ACHN (cell line): ENCODE data around the gene VAMP3.
"Not testable (repeated sequence)": the region's sequence is repeated elsewhere in the genome, so short reads cannot be mapped to it uniquely, and the experiment has no call there.

Source experiments
- DNase-seq: peaks from one replicate; pipeline ENCODE4 v3.0.0-alpha.2; 2015
- in situ Hi-C: cut with HindIII; loops from 2 replicates; pipeline ENCODE4 v1.10.0; 2017; ENCODE audit warnings: low sequenced_read_pairs, low pct_ligation_motif_present, low pct_unique_long_range_greater_than_20kb

VAMP3 gene

GRCh38 chr1:7760245-7760644 is 10.9 kb upstream of the VAMP3 start:
- no peak for DNase-seq
- in situ Hi-C loops: no loop called here

GRCh38 chr1:7761103-7761502 is 10.0 kb upstream of the VAMP3 start:
- in situ Hi-C loops: no loop called here
- no peak for DNase-seq

GRCh38 chr1:7767176-7767575 is 3.9 kb upstream of the VAMP3 start:
- in situ Hi-C loops: no loop called here
- no peak for DNase-seq

- in situ Hi-C loops: no loop called here
- DNase-seq: no peak
Observed at GRCh38 chr1:7768583-7768982, 2.5 kb upstream of the VAMP3 start.

GRCh38 chr1:7769673-7770412 is 1.3 kb upstream of the VAMP3 start:
- no peak for DNase-seq
- in situ Hi-C loops: no loop called here

- in situ Hi-C loops: no loop called here
- DNase-seq: peak; percentile 2
Observed at GRCh38 chr1:7770669-7770996, 463 bp upstream of the VAMP3 start.

GRCh38 chr1:7771823-7772299 is 765 bp downstream of the VAMP3 start:
- in situ Hi-C loops: no loop called here
- DNase-seq: peak; percentile 22

- in situ Hi-C loops: no loop called here
- no peak for DNase-seq
Observed at GRCh38 chr1:7777591-7777990, 6.5 kb downstream of the VAMP3 start.

GRCh38 chr1:7778133-7778628 is 7.1 kb downstream of the VAMP3 start:
- no peak for DNase-seq

GRCh38 chr1:7780976-7781375 is 9.9 kb downstream of the VAMP3 start:
- in situ Hi-C loops: no loop called here
- DNase-seq: no peak

More at GRCh38 chr1:7778133-7778628, 7.1 kb downstream of the VAMP3 start:
- in situ Hi-C loops: no loop called here

- no peak for DNase-seq
- in situ Hi-C loops: no loop called here
Observed at GRCh38 chr1:7781501-7781900, 10.4 kb downstream of the VAMP3 start.

GRCh38 chr1:7781923-7782495 is 10.9 kb downstream of the VAMP3 start:
- DNase-seq: no peak
- in situ Hi-C loops: no loop called here

- in situ Hi-C loops: no loop called here
- peak; percentile 76 for DNase-seq
Observed at GRCh38 chr1:7783178-7783711, 12.1 kb downstream of the VAMP3 start.

GRCh38 chr1:7783826-7784491 is 12.9 kb downstream of the VAMP3 start, which contains the start of gene PER3:
Gene PER3, plus strand, starts transcription at chr1:7784291. Its CDS starts 587 bp downstream, at chr1:7784878.
- peak; percentile 94 for DNase-seq
- in situ Hi-C loops: no loop called here

- in situ Hi-C loops: no loop called here
- no peak for DNase-seq
Observed at GRCh38 chr1:7784492-7785071, 13.5 kb downstream of the VAMP3 start.

- no peak for DNase-seq
- in situ Hi-C loops: no loop called here
Observed at GRCh38 chr1:7785108-7785507, 14.0 kb downstream of the VAMP3 start.

GRCh38 chr1:7786795-7787194 is 15.7 kb downstream of the VAMP3 start:
- in situ Hi-C loops: no loop called here
- DNase-seq: no peak

GRCh38 chr1:7789828-7790227 is 18.7 kb downstream of the VAMP3 start:
- in situ Hi-C loops: no loop called here

GRCh38 chr1:7791027-7791426 is 19.9 kb downstream of the VAMP3 start:
- in situ Hi-C loops, DNase-seq: not testable (repeated sequence)

More at GRCh38 chr1:7789828-7790227, 18.7 kb downstream of the VAMP3 start:
- DNase-seq: no peak
